Activated CD8-positive, alpha-beta memory T cell treated with anti-CD3 and anti-CD28 coated beads for 48 hours (primary cell): ENCODE measurements around the gene ROBO2.

Experiments
- DNase-seq, 3 experiments: peaks; one replicate each; pipeline ENCODE4 v3.0.0-alpha.2; 2020; ENCODE audit warnings: low read depth in 2 of 3, low spot score in 2 of 3

Gene ROBO2

DNA sequence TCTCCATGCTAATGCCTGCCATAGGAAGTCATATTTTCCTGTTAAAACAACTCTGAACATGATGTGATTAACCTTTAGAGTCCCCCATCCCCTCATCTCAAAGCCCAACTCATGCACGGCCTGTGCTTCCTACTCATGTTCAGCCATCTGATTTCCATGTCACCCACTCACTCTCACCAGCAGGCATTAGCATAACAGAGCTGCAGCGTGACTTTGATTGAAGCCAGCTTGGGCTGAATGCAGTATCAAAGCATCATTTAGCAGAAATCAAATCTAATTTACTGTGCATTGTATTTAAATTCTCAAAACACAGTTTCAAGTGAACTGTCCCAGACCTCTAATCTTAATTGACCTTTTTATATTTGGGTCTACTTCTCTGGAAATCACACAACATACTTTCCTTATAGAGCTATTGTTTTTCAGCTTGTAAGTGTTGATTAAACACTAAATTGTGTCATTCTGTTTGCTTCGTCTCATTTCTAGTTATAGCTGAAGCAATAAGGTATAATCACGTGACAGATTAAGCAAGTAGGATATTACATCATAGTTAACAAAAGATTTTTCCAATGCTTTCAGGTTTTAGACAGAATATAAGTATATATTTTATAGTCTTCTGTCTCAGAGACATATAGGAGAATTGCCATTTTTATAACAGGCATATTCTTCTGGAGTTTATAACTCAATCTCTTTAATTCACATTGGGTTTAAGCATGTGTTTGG, 501.5 kb downstream of the ROBO2 start:
- DNase-seq: no peak

DNA sequence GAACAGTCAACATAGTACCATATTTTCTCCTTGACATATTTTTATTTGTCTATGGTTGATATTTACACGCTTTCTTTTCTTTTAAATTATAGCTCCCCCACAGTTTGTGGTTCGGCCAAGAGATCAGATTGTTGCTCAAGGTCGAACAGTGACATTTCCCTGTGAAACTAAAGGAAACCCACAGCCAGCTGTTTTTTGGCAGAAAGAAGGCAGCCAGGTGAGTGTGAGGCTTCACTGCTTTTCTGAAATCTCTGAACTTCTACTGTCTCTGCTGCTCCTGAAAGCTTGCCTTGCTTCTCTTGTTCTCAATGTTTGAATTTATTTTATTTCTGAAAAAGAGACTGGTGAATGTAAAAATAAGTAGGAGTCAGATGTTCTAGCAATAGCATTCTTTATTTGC, 506.3 kb downstream of the ROBO2 start:
- no peak for DNase-seq

DNA sequence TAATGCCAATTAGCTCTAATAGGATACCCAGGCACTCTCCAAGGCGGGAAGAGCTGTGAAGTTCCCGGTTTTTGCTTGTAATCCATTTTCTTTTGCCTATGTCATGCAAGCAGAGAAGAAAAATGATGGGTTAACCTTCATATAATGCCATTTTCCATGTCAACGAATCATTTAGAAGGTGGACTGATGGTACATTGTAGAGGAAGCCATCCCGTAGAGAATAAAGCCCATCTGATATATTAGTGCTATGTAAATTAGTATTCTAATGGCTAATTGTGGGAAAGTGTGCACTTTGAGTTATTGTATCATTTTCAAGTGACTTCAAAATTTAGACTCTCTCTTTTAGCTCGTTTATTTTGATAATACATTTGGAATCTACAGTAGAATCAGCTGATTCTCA, 509.1 kb downstream of the ROBO2 start:
- DNase-seq: no peak

DNA sequence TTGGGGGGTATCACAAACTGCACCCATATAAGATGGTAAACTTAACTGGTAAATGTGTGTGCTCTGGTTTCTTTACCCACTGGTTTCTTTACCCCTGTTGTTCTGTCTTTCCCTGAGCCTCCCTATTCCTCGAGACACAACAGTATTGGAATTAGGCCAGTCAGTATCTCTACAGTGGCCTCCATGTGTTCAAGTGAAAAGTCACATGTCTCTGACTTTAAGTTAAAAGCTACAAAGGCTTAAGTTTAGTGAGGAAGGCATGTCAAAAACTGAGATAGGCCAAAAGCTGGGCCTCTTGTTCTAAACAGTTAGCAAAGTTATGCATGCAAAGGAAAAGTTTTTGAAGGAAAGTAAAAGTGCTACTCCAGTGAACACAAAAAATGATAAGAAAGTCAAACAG, 513.3 kb downstream of the ROBO2 start:
- DNase-seq: no peak

DNA sequence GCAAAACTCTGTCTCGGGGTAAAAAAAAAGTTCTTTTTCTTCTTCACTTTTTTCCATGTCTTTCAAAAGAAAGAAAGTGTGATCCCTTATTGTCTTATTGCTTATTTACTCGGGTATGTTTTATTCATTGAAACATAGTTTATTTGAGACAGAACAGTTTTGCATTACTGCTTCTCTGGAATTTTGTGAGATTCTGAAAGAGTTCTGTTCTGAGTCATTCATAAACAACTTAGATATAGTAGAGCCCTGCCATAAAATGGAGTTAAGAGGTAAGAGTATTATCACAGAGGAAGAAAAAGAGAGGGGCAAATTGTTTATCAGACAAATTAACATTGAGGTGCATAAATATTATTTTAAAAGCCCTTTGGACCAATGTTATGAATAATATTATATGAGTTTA, 522.2 kb downstream of the ROBO2 start:
- no peak for DNase-seq

DNA sequence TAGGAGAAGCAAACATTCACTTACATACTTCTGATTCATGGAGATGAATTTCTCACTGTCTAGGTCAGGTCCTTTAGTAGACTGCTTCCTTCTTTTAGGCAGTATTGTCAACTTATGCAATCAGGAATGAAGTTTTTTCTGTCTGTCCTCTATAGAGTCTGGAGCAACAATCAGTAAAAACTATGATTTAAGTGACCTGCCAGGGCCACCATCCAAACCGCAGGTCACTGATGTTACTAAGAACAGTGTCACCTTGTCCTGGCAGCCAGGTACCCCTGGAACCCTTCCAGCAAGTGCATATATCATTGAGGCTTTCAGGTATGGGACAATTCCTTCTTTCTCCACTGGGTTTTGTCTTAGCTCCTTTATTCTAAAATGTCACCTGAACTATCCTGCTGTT, 523.1 kb downstream of the ROBO2 start:
- no peak for DNase-seq

DNA sequence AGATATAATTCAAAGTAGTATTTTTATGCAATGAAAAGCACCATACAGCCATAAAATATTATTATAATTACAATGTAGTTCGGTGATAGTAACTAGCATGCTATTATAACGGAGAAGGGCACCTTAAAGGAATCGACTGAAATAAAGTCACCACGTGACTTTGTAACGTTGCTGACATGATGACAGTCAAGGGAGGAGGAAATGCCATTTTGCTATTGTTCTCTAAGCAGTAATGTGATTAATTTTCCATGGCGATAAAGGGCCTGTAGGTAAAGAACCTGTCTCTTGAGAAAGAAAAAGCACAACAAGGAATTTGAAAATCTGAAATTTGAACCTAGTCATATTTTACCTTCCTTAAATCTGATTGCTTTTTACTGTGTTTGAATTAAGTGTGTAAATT, 526.2 kb downstream of the ROBO2 start:
- DNase-seq: no peak

DNA sequence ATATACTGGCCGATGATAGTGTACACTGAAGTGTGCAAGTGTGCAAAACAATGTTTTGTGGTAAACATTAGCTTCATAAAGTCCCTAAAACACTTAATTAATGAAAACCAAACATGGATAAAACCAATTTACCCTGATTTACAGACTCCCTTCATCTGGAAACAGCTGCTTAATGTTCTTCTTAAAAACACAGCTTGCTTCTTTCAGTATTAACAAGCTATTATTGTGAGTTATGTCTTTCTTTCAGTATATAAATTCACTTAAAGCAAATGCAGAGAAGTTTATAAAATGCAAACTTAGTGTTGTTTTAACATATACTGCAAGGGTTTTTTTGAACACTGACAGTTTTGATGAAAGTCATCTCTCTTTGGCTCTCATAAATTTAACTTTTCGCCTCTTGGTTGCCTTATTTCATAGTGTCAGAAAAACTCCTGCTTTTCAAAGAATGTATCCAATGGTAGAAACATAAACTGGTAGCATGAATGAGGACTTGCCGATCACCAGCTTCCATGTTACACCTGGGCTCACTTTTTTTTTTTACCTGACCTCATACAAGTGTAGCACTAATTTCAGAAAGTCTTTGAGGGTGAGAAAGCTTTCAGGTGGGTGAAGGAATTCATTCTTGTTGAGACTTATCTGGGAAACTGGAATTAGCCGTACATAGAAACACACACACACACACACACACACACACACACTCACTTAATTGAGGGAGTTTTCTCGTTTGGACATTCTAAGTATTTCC, 532.2 kb downstream of the ROBO2 start:
- no peak for DNase-seq

DNA sequence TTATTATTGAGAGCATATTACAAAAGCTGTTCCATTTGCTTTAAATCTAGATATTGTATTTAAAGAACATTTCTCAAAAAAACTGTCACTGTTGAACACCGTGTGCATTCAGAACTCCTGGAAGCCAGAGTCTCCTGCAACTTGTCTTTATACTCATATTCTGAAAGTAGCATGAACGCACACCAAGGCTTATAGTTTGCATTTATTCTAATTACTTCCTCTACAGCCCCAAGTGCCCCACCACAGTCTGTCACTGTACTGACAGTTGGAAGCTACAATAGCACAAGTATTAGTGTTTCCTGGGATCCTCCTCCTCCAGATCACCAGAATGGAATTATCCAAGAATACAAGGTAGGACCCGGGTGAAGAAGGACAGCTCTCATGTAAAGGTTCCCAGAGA, 537.4 kb downstream of the ROBO2 start:
- no peak for DNase-seq

DNA sequence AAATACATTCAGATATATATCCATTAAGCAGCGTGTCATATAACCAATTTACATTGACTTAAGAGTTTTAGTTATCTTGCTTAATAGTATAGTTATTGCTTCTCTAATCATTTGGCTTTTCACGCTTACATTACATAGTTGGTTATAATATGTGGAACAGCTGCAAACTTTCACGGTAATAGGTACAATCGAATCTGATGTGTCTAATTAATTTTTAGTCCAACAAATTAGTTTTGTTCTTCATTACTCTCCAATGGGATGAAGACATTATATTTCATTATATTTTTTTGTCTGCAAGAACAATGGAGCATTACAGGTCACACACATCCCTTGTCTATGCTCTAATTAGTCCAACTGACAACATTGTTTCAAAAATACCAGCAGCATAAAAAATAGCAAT, 546.3 kb downstream of the ROBO2 start:
- no peak for DNase-seq

DNA sequence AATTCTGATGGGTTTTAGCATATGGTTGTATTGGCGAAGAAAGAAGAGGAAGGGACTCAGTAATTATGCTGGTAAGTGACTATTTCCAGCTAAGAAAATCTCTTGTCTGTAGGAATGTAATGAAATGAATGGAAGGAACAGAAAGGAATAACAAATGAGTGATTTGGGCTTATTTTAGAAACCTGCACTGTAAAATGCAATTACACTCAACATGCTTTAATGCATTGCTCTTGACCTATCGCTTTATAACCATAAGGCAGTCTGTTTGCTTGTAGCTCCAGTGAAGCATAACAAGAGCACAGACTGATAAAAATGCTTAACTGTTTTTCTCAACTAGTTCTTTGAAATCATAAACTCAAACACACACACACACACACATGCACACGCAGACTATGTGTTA, 549.0 kb downstream of the ROBO2 start:
- no peak for DNase-seq

DNA sequence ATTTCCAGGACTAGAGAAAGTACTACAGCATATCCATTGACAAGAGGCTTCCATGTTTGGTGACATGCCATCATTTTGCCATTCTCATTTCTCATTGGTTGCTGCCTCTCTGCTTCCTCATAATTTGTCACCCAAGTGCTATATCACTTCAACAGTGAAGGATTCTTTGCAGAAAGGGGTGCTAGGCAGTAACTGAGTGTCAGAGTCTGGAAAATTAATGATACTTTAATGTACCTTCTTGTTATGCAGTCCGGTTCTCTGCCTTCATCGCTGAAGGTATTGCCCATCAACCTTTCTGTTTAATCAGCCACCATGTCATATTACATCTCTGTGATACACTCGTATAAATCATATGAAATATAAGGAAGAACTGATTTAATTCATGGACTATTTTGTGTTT, 550.3 kb downstream of the ROBO2 start:
- no peak for DNase-seq

DNA sequence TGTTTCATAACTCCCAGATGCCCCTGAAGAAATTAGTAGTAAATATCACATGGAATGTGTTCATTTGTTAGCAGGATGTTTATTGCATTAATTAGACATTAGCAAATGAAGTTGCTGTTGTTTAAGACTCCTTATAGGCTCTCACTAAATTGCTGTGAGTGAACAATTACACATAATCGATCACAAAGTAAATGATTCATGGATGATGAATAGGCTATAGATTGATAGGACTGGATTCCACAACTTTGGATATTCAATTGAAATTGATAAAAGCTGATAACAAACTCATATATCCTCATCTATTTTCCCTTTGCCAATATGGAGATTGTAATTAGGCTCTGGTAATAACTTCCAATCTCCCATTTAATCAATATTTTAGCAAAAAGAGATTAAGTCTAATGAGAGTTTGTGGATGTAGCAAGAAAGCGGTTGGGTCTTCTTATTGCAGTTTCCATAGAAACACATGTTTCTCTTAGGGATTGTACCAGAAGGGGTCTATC, 555.5 kb downstream of the ROBO2 start:
- DNase-seq: no peak

DNA sequence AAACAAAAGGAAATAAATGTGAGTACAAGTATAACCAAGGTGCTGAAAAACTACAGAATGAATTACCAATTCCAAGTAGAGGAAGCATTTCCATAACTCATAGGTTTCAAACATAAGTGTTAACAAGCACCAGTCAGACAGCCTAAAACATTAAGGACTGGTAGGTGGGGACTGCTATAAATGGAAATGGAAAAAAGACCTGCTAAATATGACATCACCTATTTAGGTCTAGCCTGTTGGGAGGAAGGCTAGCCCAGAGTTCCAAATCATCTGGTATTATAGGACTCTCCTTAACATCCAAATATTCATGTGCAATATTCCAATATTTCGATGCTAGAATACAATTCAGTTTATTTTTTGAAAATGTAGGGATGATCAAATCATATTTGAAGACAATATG, 560.0 kb downstream of the ROBO2 start:
- no peak for DNase-seq

DNA sequence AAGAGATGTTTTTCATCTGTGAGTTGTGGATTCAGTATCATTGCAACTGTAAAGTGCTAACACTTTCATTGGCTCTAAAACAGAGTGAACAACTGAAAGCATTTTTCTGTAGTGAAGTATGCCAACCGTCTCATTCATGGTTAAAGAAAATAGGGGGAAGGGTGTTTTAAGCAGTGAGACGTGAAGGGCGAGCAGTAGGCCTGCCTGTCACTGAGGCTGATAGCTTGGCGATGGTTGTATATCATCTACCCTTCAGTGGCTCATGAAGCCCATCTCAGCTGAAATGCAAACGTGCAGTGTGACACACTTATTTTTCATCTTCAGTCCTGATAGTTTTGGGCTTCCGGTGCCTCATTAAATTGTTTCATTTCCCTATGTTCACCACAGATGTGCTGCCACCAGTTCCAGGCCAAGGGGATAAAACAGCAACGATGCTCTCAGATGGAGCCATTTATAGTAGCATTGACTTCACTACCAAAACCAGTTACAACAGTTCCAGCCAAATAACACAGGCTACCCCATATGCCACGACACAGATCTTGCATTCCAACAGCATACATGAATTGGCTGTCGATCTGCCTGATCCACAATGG, 562.0 kb downstream of the ROBO2 start:
- no peak for DNase-seq

DNA sequence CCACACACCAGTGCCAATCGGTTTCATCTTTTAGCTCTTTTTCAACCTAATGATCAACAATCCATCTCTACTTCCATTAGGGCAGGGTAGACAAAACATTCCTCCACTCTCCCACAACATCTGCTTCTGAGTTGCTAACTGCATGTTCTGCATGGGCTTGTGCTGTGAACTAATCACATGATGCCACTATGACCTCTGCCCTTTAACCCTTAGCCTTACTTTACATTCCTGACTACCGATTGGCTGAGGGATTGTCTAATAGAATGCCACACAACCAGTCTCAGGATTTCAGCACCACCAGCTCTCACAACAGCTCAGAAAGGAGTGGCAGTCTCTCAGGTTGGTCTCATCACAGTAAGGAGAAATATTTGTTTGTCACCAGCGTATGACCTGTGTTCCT, 562.8 kb downstream of the ROBO2 start:
- no peak for DNase-seq

DNA sequence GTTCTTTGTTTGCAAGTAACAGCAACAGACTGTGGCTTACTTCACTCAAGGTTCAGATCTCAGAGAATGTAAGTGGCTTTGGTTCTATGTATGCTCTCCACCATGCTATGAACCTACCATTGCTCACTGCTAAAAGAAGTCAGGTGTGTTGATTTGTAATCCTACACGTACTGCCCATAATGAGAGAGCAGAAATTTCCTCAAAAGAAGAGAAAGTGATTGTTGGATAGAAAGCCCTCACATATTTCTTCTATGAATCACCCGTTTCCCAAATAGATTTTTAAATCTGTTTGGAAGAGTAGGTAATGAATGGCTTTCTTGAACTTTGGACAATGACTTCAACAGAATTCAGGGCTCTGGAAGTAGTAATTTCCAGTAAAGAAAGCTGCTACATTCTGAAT, 565.4 kb downstream of the ROBO2 start:
- no peak for DNase-seq

DNA sequence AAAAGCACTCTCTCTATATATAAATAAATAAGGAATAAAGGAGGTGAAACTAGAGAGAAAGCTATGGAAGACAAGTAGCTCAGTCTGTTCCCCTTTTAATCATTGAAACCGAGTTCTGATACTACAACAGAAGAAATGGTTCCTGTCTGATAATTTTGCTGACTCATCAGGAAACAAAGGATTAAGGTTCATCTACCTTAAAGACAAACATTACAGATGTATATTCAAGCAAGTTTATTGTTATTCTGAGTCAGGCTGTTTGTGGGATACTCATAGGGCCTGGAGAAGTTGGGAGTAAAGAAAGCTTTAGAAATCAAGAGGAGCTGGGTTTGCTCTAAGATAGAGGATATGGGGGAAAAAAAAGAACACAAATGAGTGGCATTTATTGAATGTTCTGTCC, 566.0 kb downstream of the ROBO2 start:
- DNase-seq: no peak

DNA sequence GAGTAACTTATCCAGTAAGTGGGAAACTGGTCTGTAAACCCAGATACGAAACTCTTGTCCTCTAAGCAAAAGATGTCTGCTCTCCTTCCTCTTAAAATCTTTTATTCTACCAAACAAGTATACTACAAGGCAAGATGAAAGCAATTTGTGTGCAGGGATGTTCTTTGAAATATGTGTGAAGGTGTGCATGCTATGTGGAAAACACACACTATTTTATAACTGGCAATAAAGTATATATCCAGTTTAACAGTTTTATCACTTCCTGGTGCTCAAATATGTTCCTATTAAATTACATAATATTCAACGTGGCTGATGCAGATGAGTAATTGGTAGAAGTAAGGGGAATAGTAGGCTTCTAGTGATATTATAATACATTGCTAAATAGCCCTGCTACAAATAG, 566.5 kb downstream of the ROBO2 start:
- no peak for DNase-seq

DNA sequence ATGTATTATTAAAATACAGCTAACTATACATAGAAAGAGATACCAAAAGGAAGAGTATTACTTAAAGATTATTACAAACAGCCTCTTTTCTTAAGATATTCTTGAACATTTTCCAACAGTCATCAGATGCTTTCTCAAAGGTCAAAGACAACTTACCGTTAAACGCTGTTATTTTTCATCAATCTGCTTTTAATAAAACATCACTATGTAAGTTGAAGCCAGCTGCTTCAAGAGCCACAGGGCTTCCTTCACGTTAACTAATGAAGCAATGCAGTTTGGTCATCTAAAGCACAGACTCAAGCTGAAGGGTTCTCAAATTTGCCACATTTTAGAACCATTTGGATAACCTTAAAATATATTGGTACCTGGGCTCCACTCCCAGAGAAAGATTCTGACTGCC, 578.8 kb downstream of the ROBO2 start:
- DNase-seq: no peak

DNA sequence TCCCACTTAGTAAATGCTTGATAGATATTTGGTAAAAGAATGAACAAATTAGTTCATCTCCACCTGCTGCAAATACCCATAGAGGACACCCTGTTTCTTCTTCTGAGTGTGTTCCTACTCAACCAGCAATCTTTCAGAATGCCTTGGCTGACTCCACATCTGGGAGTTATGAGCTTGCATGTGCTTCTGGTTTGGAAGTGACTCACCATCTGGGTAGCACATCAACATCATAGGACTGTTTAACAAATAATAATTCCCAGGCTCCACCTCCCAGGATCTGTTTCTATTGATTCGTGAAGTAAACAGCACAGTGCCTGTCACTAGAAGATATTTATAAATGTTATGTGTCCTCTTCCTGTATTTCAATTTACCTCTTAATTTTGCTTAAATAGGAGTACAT, 580.1 kb downstream of the ROBO2 start:
- DNase-seq: no peak

DNA sequence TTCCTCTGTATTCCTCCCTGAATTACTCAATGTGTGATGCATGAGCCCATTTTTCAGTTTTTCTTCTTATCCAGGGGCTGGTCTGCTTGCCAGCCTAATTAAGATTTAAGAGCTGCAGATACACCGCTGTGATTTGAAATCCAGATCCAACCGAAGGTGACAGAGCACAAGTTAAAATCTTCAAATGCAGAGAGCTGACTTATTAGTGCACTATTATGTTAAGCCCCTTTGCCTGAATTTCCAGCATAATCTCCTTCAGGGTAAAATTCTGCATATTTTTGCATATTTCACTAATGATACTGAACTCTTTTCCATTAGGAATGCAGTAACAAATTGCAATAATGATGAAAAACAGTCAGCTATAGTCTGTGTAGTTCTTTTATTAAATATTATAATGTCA, 583.6 kb downstream of the ROBO2 start:
- no peak for DNase-seq
